Keratinocyte (primary cell): Measurements from ENCODE around the gene TRAF5.

ENCODE experiments used
- EZH2 ChIP-seq: IDR thresholded peaks from one replicate; pipeline ENCODE4 v1.6.1; 2012; ENCODE audit warnings: inconsistent platforms, mild to moderate bottlenecking, low read length, moderate library complexity
- TF ChIP-seq, protein P1 (sequence below), 3 experiments: IDR thresholded peaks in 1 of 3; conservative IDR thresholded peaks in 1 of 3; optimal IDR thresholded peaks in 1 of 3; 2 replicates in 2 of 3; 3 replicates in 1 of 3; pipeline versions ENCODE3 to v1.5.1; 2011; ENCODE audit warnings: low read length in 3 of 3, mild to moderate bottlenecking in 3 of 3, moderate library complexity in 2 of 3, control low read depth in 1 of 3, inconsistent platforms in 1 of 3; ENCODE audit not compliant: insufficient read depth in 2 of 3; ENCODE audit errors: extremely low read depth in 1 of 3

DNA sequence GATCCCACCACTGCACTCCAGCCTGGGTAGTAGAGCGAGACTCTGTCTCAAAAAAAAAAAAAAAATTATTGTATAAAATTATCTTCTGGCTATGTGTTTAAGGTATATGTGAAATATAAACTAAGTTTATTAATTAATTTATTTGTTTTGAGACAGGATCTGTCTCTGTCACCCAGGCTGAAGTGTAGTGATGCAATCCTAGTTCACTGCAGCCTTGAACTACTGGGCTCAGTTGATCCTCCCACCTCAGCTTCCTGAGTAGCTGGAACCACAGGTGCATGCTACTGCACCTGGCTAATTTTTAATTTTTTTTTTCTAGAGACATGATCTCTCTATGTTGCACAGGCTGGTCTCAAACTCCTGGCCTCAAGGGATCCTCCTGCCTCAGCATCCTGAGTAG lies 97.4 kb downstream of the TRAF5 start:
- TF ChIP-seq, protein P1, sequence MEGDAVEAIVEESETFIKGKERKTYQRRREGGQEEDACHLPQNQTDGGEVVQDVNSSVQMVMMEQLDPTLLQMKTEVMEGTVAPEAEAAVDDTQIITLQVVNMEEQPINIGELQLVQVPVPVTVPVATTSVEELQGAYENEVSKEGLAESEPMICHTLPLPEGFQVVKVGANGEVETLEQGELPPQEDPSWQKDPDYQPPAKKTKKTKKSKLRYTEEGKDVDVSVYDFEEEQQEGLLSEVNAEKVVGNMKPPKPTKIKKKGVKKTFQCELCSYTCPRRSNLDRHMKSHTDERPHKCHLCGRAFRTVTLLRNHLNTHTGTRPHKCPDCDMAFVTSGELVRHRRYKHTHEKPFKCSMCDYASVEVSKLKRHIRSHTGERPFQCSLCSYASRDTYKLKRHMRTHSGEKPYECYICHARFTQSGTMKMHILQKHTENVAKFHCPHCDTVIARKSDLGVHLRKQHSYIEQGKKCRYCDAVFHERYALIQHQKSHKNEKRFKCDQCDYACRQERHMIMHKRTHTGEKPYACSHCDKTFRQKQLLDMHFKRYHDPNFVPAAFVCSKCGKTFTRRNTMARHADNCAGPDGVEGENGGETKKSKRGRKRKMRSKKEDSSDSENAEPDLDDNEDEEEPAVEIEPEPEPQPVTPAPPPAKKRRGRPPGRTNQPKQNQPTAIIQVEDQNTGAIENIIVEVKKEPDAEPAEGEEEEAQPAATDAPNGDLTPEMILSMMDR (optimal IDR thresholded peaks at IDR 0.05 in 1 of 3, IDR thresholded peaks at IDR 0.05 in 1 of 3, conservative IDR thresholded peaks at IDR 0.05 in 1 of 3; ENCODE audit: extremely low read depth in 1 of 3, insufficient read depth in 2 of 3, low read length in 3 of 3): no peak
- TF ChIP-seq EZH2: no peak
